Measurements from ENCODE around the gene COPB1.

DNA sequence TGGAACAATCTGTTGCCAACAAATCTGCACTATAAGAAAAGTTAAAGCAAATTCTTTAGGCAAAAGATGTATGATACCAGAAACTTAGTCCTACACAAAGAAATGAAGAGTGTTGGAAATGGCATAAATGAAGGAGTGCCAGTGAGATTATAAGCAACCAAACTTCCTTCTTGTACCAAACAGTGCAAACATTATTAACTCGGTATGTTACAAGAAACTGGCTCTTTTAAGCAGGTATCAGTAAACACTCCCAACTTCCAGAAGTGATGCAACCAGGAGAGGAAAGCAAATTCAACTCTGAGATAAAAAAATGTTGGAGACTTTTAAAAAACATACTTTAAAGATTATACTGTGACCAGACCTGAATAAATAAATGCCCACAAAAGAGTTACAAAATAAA lies 28.5 kb downstream of the COPB1 start:
- TF ChIP-seq CTCF (optimal IDR thresholded peaks at IDR 0.05 in 1 of 3, IDR thresholded peaks at IDR 0.05 in 1 of 3, conservative IDR thresholded peaks at IDR 0.05 in 1 of 3; ENCODE audit: extremely low read depth in 1 of 3, insufficient read depth in 2 of 3, low read length in 3 of 3) (no peak), EZH2 (IDR thresholded peaks at IDR 0.05; ENCODE audit: low read length) (no peak)

All from keratinocyte (primary cell).